ENCODE data around the gene ANO1.

ANO1 gene

GRCh38 chr11:70220136-70220535 is 142.0 kb downstream of the ANO1 start:
- no peak for TF ChIP-seq CTCF (IDR thresholded peaks at IDR 0.05; ENCODE audit: low read depth, low read length)
- no peak overlapping the region for H3K4me3 ChIP-seq (ENCODE audit: low read depth, low read length)

GRCh38 chr11:70220920-70221319 is 142.8 kb downstream of the ANO1 start:
- no peak for TF ChIP-seq CTCF (IDR thresholded peaks at IDR 0.05; ENCODE audit: low read depth, low read length)
- no peak overlapping the region for H3K4me3 ChIP-seq (ENCODE audit: low read depth, low read length)

- no peak overlapping the region for H3K4me3 ChIP-seq (ENCODE audit: low read depth, low read length)
- TF ChIP-seq CTCF (IDR thresholded peaks at IDR 0.05; ENCODE audit: low read depth, low read length): no peak
Measured at GRCh38 chr11:70225681-70226177, 147.6 kb downstream of the ANO1 start.

- no peak overlapping the region for H3K4me3 ChIP-seq (ENCODE audit: low read depth, low read length)
- no peak for TF ChIP-seq CTCF (IDR thresholded peaks at IDR 0.05; ENCODE audit: low read depth, low read length)
Measured at GRCh38 chr11:70226183-70226582, 148.1 kb downstream of the ANO1 start.

- TF ChIP-seq CTCF (IDR thresholded peaks at IDR 0.05; ENCODE audit: low read depth, low read length): peak; percentile 24; the same call in 1 of the 2 replicates
- no peak overlapping the region for H3K4me3 ChIP-seq (ENCODE audit: low read depth, low read length)
Measured at GRCh38 chr11:70226967-70227366, 148.8 kb downstream of the ANO1 start.

GRCh38 chr11:70229737-70230136 is 151.6 kb downstream of the ANO1 start:
- no peak overlapping the region for H3K4me3 ChIP-seq (ENCODE audit: low read depth, low read length)
- TF ChIP-seq CTCF (IDR thresholded peaks at IDR 0.05; ENCODE audit: low read depth, low read length): no peak

GRCh38 chr11:70230151-70230839 is 152.2 kb downstream of the ANO1 start:
- TF ChIP-seq CTCF (IDR thresholded peaks at IDR 0.05; ENCODE audit: low read depth, low read length): no peak
- H3K4me3 ChIP-seq (ENCODE audit: low read depth, low read length): no peak overlapping the region
